ENCODE measurements around the gene TTC7B. TPM values are rescaled to one million over a fixed set of nuclear protein-coding genes. Genes with fewer than 3 reads are reported as not detected.

TTC7B gene
- total and polyA plus RNA-seq, 2 donors (not counting 1 experiment from before 2014, with no cell fraction given), result 0.36 to 3.2 TPM

GRCh38 chr14:90579088-90579487, 237.1 kb downstream of the TTC7B start:
- no peak overlapping the region for H3K9ac ChIP-seq (ENCODE audit: low read length)
- no peaks in the 10 kb centered on the region for H4K20me1 ChIP-seq (ENCODE audit: control insufficient read depth, insufficient read depth, low read length, poor library complexity, severe bottlenecking)
- no peaks in the 10 kb centered on the region for H3K4me1 Mint-ChIP-seq
- ATAC-seq (ENCODE audit: low read depth) (no peak), DNase-seq (no peak)
- H3K4me3 ChIP-seq (ENCODE audit: control extremely low read depth in 1 of 5, extremely low read depth in 1 of 5, insufficient read depth in 1 of 5, low read depth in 2 of 5, low read length in 4 of 5), result no peak overlapping the region
- POLR2A ChIA-PET, result no interaction called here
- H3K27me3 ChIP-seq (replicated peaks in 1 of 4; ENCODE audit: control extremely low read depth in 1 of 4, control insufficient read depth in 3 of 4, insufficient read depth in 4 of 4, low read length in 3 of 4), result no peaks in the 10 kb centered on the region
- no peak overlapping the region for H2AFZ ChIP-seq (ENCODE audit: insufficient read depth, low read depth, low read length, poor library complexity, severe bottlenecking)
- intact Hi-C loops (cut with micrococcal nuclease), result no loop called here
- no peak overlapping the region for H3K27ac Mint-ChIP-seq
- CTCF ChIA-PET, result no interaction called here
- no peaks in the 10 kb centered on the region for H3K9me3 ChIP-seq (ENCODE audit: control extremely low read depth in 1 of 3, control insufficient read depth in 2 of 3, insufficient read depth in 1 of 3, low read length in 2 of 3)
- no peaks in the 10 kb centered on the region for H3K4me1 ChIP-seq (ENCODE audit: control insufficient read depth in 2 of 2, insufficient read depth in 2 of 2, low read length in 2 of 2)
- no peaks in the 10 kb centered on the region for H3K36me3 ChIP-seq (replicated peaks in 1 of 2; ENCODE audit: control extremely low read depth in 1 of 2, control insufficient read depth in 1 of 2, extremely low read depth in 1 of 2, insufficient read depth in 2 of 2, low read length in 1 of 2)
- TF ChIP-seq CTCF (IDR thresholded peaks at IDR 0.05), result no peak
- no peak for TF ChIP-seq EZH2 (IDR thresholded peaks at IDR 0.05; ENCODE audit: borderline replicate concordance, insufficient read depth, low read depth, low read length, poor library complexity, severe bottlenecking)
- H3K79me2 ChIP-seq (ENCODE audit: control insufficient read depth, insufficient read depth, low read length), result no peaks in the 10 kb centered on the region
- WGBS (ENCODE audit: insufficient coverage), result 98% methylated on average over 5 of the region's 8 CpGs
- no peaks in the 10 kb centered on the region for H3K9me3 Mint-ChIP-seq (ENCODE audit: insufficient read depth)
- H3K4me2 ChIP-seq (replicated peaks; ENCODE audit: low read depth, low read length, poor library complexity, severe bottlenecking), result no peak overlapping the region
- H3K4me3 Mint-ChIP-seq, result no peak overlapping the region
- H3K27ac ChIP-seq (ENCODE audit: low read length in 2 of 2), result no peak overlapping the region
- H3K27me3 Mint-ChIP-seq, result no peaks in the 10 kb centered on the region

GRCh38 chr14:90578283-90578985, 237.8 kb downstream of the TTC7B start:
- H3K36me3 ChIP-seq (replicated peaks in 1 of 2; ENCODE audit: control extremely low read depth in 1 of 2, control insufficient read depth in 1 of 2, extremely low read depth in 1 of 2, insufficient read depth in 2 of 2, low read length in 1 of 2), result no peaks in the 10 kb centered on the region
- Mint-ChIP-seq H3K4me1 (no peaks in the 10 kb centered on the region), H3K4me3 (no peak overlapping the region), H3K27me3 (no peaks in the 10 kb centered on the region), H3K9me3 (ENCODE audit: insufficient read depth) (no peaks in the 10 kb centered on the region), H3K27ac (no peak overlapping the region)
- no peak overlapping the region for H3K9ac ChIP-seq (ENCODE audit: low read length)
- TF ChIP-seq EZH2 (IDR thresholded peaks at IDR 0.05; ENCODE audit: borderline replicate concordance, insufficient read depth, low read depth, low read length, poor library complexity, severe bottlenecking) (no peak), CTCF (IDR thresholded peaks at IDR 0.05) (no peak)
- H2AFZ ChIP-seq (ENCODE audit: insufficient read depth, low read depth, low read length, poor library complexity, severe bottlenecking), result no peak overlapping the region
- no peaks in the 10 kb centered on the region for H3K27me3 ChIP-seq (replicated peaks in 1 of 4; ENCODE audit: control extremely low read depth in 1 of 4, control insufficient read depth in 3 of 4, insufficient read depth in 4 of 4, low read length in 3 of 4)
- no peaks in the 10 kb centered on the region for H3K4me1 ChIP-seq (ENCODE audit: control insufficient read depth in 2 of 2, insufficient read depth in 2 of 2, low read length in 2 of 2)
- no peak overlapping the region for H3K4me3 ChIP-seq (ENCODE audit: control extremely low read depth in 1 of 5, extremely low read depth in 1 of 5, insufficient read depth in 1 of 5, low read depth in 2 of 5, low read length in 4 of 5)
- H3K4me2 ChIP-seq (replicated peaks; ENCODE audit: low read depth, low read length, poor library complexity, severe bottlenecking), result no peak overlapping the region
- DNase-seq (no peak), ATAC-seq (ENCODE audit: low read depth) (no peak)
- H3K27ac ChIP-seq (ENCODE audit: low read length in 2 of 2), result no peak overlapping the region
- no peaks in the 10 kb centered on the region for H4K20me1 ChIP-seq (ENCODE audit: control insufficient read depth, insufficient read depth, low read length, poor library complexity, severe bottlenecking)
- 90% methylated on average over 17 of the region's 17 CpGs for WGBS (ENCODE audit: insufficient coverage)
- intact Hi-C loops (cut with micrococcal nuclease), result no loop called here
- ChIA-PET CTCF (no interaction called here), POLR2A (no interaction called here)
- no peaks in the 10 kb centered on the region for H3K9me3 ChIP-seq (ENCODE audit: control extremely low read depth in 1 of 3, control insufficient read depth in 2 of 3, insufficient read depth in 1 of 3, low read length in 2 of 3)
- no peaks in the 10 kb centered on the region for H3K79me2 ChIP-seq (ENCODE audit: control insufficient read depth, insufficient read depth, low read length)
